HepG2 (cell line): Measurements from ENCODE around the gene CRLF1. TPM values are rescaled to one million over a fixed set of nuclear protein-coding genes. Genes with fewer than 3 reads are reported as not detected.

ENCODE experiments used
- ARNT2 ChIP-seq: sonication (generic); formaldehyde crosslinking; IDR thresholded peaks from 2 replicates; pipeline ENCODE4 v1.8.0; 2022; ENCODE audit warnings: mild to moderate bottlenecking, low read depth, missing genetic modification reagents, moderate library complexity
- CCDC6 ChIP-seq: sonication (generic); formaldehyde crosslinking; IDR thresholded peaks from 2 replicates; pipeline ENCODE4 v1.8.1; 2022; ENCODE audit warnings: mild to moderate bottlenecking, missing genetic modification reagents, moderate library complexity
- CEBPG ChIP-seq: IDR thresholded peaks from 2 replicates; pipeline ENCODE4 v1.6.1; 2016
- DMTF1 ChIP-seq: sonication (generic); formaldehyde crosslinking; IDR thresholded peaks from 2 replicates; pipeline ENCODE4 v1.4.0; 2020; ENCODE audit warnings: mild to moderate bottlenecking, missing genetic modification reagents
- HBP1 ChIP-seq: IDR thresholded peaks from 2 replicates; pipeline ENCODE4 v1.6.1; 2016; ENCODE audit warnings: low read depth, control low read depth
- HDAC6 ChIP-seq: fragments of 200-600 bp; sonication (generic); IDR thresholded peaks from 2 replicates; pipeline ENCODE4 v1.7.0; 2017; ENCODE audit warnings: mild to moderate bottlenecking, antibody characterized with exemption, low read length, low read depth
- HOMEZ ChIP-seq: IDR thresholded peaks from 2 replicates; pipeline ENCODE4 v1.6.1; 2016; ENCODE audit warnings: low read depth
- IRX3 ChIP-seq: sonication (generic); formaldehyde crosslinking; IDR thresholded peaks from 2 replicates; pipeline ENCODE4 v1.8.1; 2023; ENCODE audit warnings: mild to moderate bottlenecking, low read depth, missing genetic modification reagents, borderline replicate concordance
- MAX ChIP-seq: IDR thresholded peaks from 2 replicates; pipeline ENCODE4 v1.6.1; 2012; ENCODE audit warnings: inconsistent platforms
- MTF2 ChIP-seq: sonication (generic); formaldehyde crosslinking; IDR thresholded peaks from 2 replicates; pipeline ENCODE4 v1.5.0; 2020; ENCODE audit warnings: missing genetic modification reagents, borderline replicate concordance
- PHF8 ChIP-seq: sonication (generic); formaldehyde crosslinking; IDR thresholded peaks from 2 replicates; pipeline ENCODE4 v1.5.0; 2020; ENCODE audit warnings: missing genetic modification reagents
- PTBP1 ChIP-seq: fragments of 200-400 bp; formaldehyde crosslinking; IDR thresholded peaks from 2 replicates; pipeline ENCODE4 v1.6.1; 2018; ENCODE audit warnings: low read length, low read depth; ENCODE audit not compliant: poor library complexity, severe bottlenecking
- RAD21 ChIP-seq: fragments of 450-650 bp; formaldehyde crosslinking; IDR thresholded peaks from 2 replicates; pipeline ENCODE4 v1.5.0; 2020; ENCODE audit warnings: mild to moderate bottlenecking
- RFX1 ChIP-seq: fragments of 450-650 bp; IDR thresholded peaks from 2 replicates; pipeline ENCODE4 v1.6.1; 2017
- SNAI1 ChIP-seq: sonication (generic); formaldehyde crosslinking; IDR thresholded peaks from 2 replicates; pipeline ENCODE4 v1.5.0; 2020; ENCODE audit warnings: mild to moderate bottlenecking, missing genetic modification reagents, borderline replicate concordance
- ZC3H13 ChIP-seq: sonication (generic); formaldehyde crosslinking; IDR thresholded peaks from 2 replicates; pipeline ENCODE4 v1.8.1; 2023; ENCODE audit warnings: mild to moderate bottlenecking, missing genetic modification reagents, moderate library complexity
- ZFAT ChIP-seq: sonication (generic); formaldehyde crosslinking; conservative IDR thresholded peaks from 2 replicates; pipeline ENCODE4 v1.8.1; 2023; ENCODE audit warnings: missing genetic modification reagents, inconsistent platforms
- ZFP1 ChIP-seq: IDR thresholded peaks from 2 replicates; pipeline ENCODE4 v1.6.1; 2016
- ZKSCAN1 ChIP-seq: fragments of 150-350 bp; IDR thresholded peaks from 2 replicates; pipeline ENCODE4 v1.6.1; 2014; ENCODE audit warnings: low read length
- ZNF180 ChIP-seq: sonication (generic); formaldehyde crosslinking; IDR thresholded peaks from 2 replicates; pipeline ENCODE4 v1.4.0; 2020; ENCODE audit warnings: low read depth, missing genetic modification reagents, borderline replicate concordance
- ZNF362 ChIP-seq: sonication (generic); formaldehyde crosslinking; IDR thresholded peaks from 2 replicates; pipeline ENCODE4 v1.4.0; 2020; ENCODE audit warnings: missing genetic modification reagents, mild to moderate bottlenecking, borderline replicate concordance
- ZNF484 ChIP-seq: sonication (generic); formaldehyde crosslinking; IDR thresholded peaks from 2 replicates; pipeline ENCODE4 v1.5.1; 2020; ENCODE audit warnings: mild to moderate bottlenecking, low read depth, missing genetic modification reagents, borderline replicate concordance
- ZNF615 ChIP-seq: sonication (generic); formaldehyde crosslinking; IDR thresholded peaks from 2 replicates; pipeline ENCODE4 v1.5.0; 2020; ENCODE audit warnings: mild to moderate bottlenecking, missing genetic modification reagents, borderline replicate concordance
- ZNF720 ChIP-seq: sonication (generic); formaldehyde crosslinking; IDR thresholded peaks from 2 replicates; pipeline ENCODE4 v1.4.0; 2020; ENCODE audit warnings: missing genetic modification reagents
- polyA plus RNA-seq, 8 experiments: library from polyadenylated mRNA; depleted of rRNA in 3 of 8; stranded (reverse) in 7 of 8; unstranded in 1 of 8; fragments of >200 nt; fragmentation: Illumina TruSeq in 4 of 8; extraction: Trizol in 4 of 8; gene quantifications; 2 replicates each; pipeline versions ENCODE4 v1.2.1 to v1.2.3, GENCODE V29; 2011 to 2016; ENCODE audit warnings: low read depth in 4 of 8, missing spikeins in 1 of 8, mixed read lengths in 1 of 8; ENCODE audit not compliant: insufficient read depth in 1 of 8
- total RNA-seq, 5 experiments: library from RNA; depleted of rRNA; stranded (reverse); fragments of >200 nt; fragmentation: Illumina TruSeq; extraction: Trizol; gene quantifications; 2 replicates each; pipeline ENCODE4 v1.2.3, GENCODE V29; 2016; ENCODE audit warnings: low read depth in 1 of 5

The CRLF1 gene
- total and polyA plus RNA-seq, 2 of the 13 experiments (the other 11 are each of a cell fraction or from before 2014, with no cell fraction given) = 217 to 296 TPM

GRCh38 chr19:18588611-18589379 is 17.8 kb downstream of the CRLF1 start, which contains the start of gene REX1BD (continued):
- TF ChIP-seq ZNF180 (CRISPR knock-in tag) (no peak), MAX (peak; percentile 59; the same call in 1 of the 2 replicates), RAD21 (CRISPR knock-in tag) (peak; percentile 72), ZNF720 (no peak), CCDC6 (CRISPR knock-in tag) (peak; percentile 66; the same call in 1 of the 2 replicates), ZFP1 (CRISPR knock-in tag) (no peak; the same call in 1 of the 2 replicates), ZNF362 (CRISPR knock-in tag) (peak; percentile 71; the same call in 1 of the 2 replicates), PTBP1 (no peak), IRX3 (no peak), ZKSCAN1 (no peak), ZC3H13 (CRISPR knock-in tag) (peak; percentile 19), ZFAT (CRISPR knock-in tag) (peak; percentile 34; the same call in 1 of the 2 replicates), SNAI1 (CRISPR knock-in tag) (no peak), HDAC6 (no peak), HBP1 (CRISPR knock-in tag) (peak; percentile 46; the same call in 1 of the 2 replicates), RFX1 (no peak), HOMEZ (CRISPR knock-in tag) (peak; percentile 34; the same call in 1 of the 2 replicates), PHF8 (peak; percentile 79), ZNF484 (CRISPR knock-in tag) (0 out of 2 replicates have a peak, but pooled peaks have one; percentile 33), DMTF1 (CRISPR knock-in tag) (0 out of 2 replicates have a peak, but pooled peaks have one; percentile 25), MTF2 (CRISPR knock-in tag) (peak; percentile 17; the same call in 1 of the 2 replicates), CEBPG (CRISPR knock-in tag) (0 out of 2 replicates have a peak, but pooled peaks have one; percentile 4), ARNT2 (CRISPR knock-in tag) (no peak; the same call in 1 of the 2 replicates), ZNF615 (CRISPR knock-in tag) (no peak)
